SK-N-SH (cell line): ENCODE data around the gene PCAT6. TPM values are rescaled to one million over a fixed set of nuclear protein-coding genes. Genes with fewer than 3 reads are reported as not detected.

Experiments used
- CTCF ChIA-PET: fragments of 300-600, 350-600 bp; formaldehyde crosslinking; extraction: SDS; loops from one replicate; lab custom pipeline; 2021; lab: Yijun Ruan, JAX
- POLR2A ChIA-PET: fragments of 350-600 bp; sonication (Branson Sonifier 250); formaldehyde crosslinking; extraction: SDS; loops from one replicate; lab custom pipeline; 2020; ENCODE audit warnings: antibody characterized with exemption, inconsistent platforms; lab: Yijun Ruan, JAX
- DNase-seq: peaks from one replicate; pipeline ENCODE4 v3.0.0; 2012
- H2AFZ ChIP-seq: fragments of 200-600 bp; sonication (generic); 2 replicates; pipeline ENCODE4 v1.8.1; 2016; ENCODE audit warnings: antibody characterized with exemption, mild to moderate bottlenecking, low read depth
- H3F3A ChIP-seq: fragments of 200-600 bp; sonication (generic); replicated peaks from 2 replicates; pipeline ENCODE3; 2016; ENCODE audit warnings: antibody characterized with exemption, mild to moderate bottlenecking; ENCODE audit not compliant: insufficient read depth
- H3K27ac ChIP-seq, 2 experiments: fragments of 200-500 bp in 1 of 2; fragments of 200-600 bp in 1 of 2; sonication (Bioruptor generic) in 1 of 2; sonication (generic), shearing (Covaris generic) in 1 of 2; 2 replicates each; pipeline versions ENCODE4 v1.5.1 to v1.6.1; 2014 to 2016; ENCODE audit warnings: low read depth in 2 of 2, inconsistent platforms in 1 of 2, low read length in 1 of 2, mild to moderate bottlenecking in 1 of 2, mixed read lengths in 1 of 2
- H3K27me3 ChIP-seq: fragments of 200-600 bp; sonication (generic), shearing (Covaris generic); 2 replicates; pipeline ENCODE4 v1.6.1; 2016; ENCODE audit warnings: mixed run types; ENCODE audit not compliant: insufficient read depth
- H3K36me3 ChIP-seq, 2 experiments: fragments of 200-500 bp in 1 of 2; fragments of 200-600 bp in 1 of 2; sonication (Bioruptor generic) in 1 of 2; sonication (generic) in 1 of 2; replicated peaks in 1 of 2; 2 replicates each; pipeline versions ENCODE3 to v1.5.1; 2014 to 2016; ENCODE audit warnings: low read length in 1 of 2, mild to moderate bottlenecking in 1 of 2; ENCODE audit not compliant: insufficient read depth in 2 of 2, control insufficient read depth in 1 of 2
- H3K4me1 ChIP-seq, 2 experiments: fragments of 200-500 bp in 1 of 2; fragments of 200-600 bp in 1 of 2; sonication (Bioruptor generic) in 1 of 2; sonication (generic), shearing (Covaris generic) in 1 of 2; 2 replicates each; pipeline versions ENCODE4 v1.5.1 to v1.6.1; 2014 to 2016; ENCODE audit warnings: low read depth in 1 of 2, low read length in 1 of 2, mixed run types in 1 of 2; ENCODE audit not compliant: insufficient read depth in 2 of 2, control insufficient read depth in 1 of 2
- H3K4me2 ChIP-seq: fragments of 200-600 bp; sonication (generic), shearing (Covaris generic); 2 replicates; pipeline ENCODE4 v1.6.1; 2017; ENCODE audit warnings: mixed run types
- H3K4me3 ChIP-seq, 2 experiments: fragments of 200-500 bp in 1 of 2; fragments of 200-600 bp in 1 of 2; sonication (Bioruptor generic) in 1 of 2; sonication (generic), shearing (Covaris generic) in 1 of 2; 2 replicates each; pipeline versions ENCODE4 v1.5.1 to v1.8.1; 2014 to 2016; ENCODE audit warnings: low read depth in 2 of 2, inconsistent platforms in 1 of 2, low read length in 1 of 2, mild to moderate bottlenecking in 1 of 2, mixed read lengths in 1 of 2, moderate library complexity in 1 of 2
- H3K79me2 ChIP-seq: fragments of 200-600 bp; sonication (generic); 2 replicates; pipeline ENCODE4 v1.8.1; 2017; ENCODE audit warnings: mild to moderate bottlenecking; ENCODE audit not compliant: insufficient read depth
- H3K9ac ChIP-seq: fragments of 200-600 bp; sonication (generic); 2 replicates; pipeline ENCODE4 v1.6.1; 2017; ENCODE audit warnings: mixed run types
- H3K9me2 ChIP-seq: fragments of 200-600 bp; sonication (generic); 2 replicates; pipeline ENCODE4 v1.6.1; 2017; ENCODE audit warnings: mixed run types
- H3K9me3 ChIP-seq: fragments of 200-600 bp; sonication (generic); 2 replicates; pipeline ENCODE4 v1.6.1; 2017; ENCODE audit warnings: mixed run types, mild to moderate bottlenecking, moderate library complexity
- H4K20me1 ChIP-seq: fragments of 200-600 bp; sonication (generic); 2 replicates; pipeline ENCODE4 v1.6.1; 2017; ENCODE audit warnings: mild to moderate bottlenecking, mixed run types; ENCODE audit not compliant: insufficient read depth
- FOSL2 ChIP-seq: IDR thresholded peaks from 2 replicates; pipeline ENCODE4 v1.4.0; 2012; ENCODE audit warnings: low read depth, mild to moderate bottlenecking, moderate library complexity, borderline replicate concordance
- MXI1 ChIP-seq: IDR thresholded peaks from 2 replicates; pipeline ENCODE4 v1.6.1; 2012; ENCODE audit warnings: mild to moderate bottlenecking, low read depth, low read length, improper control_type of control experiment
- RXRA ChIP-seq: IDR thresholded peaks from 2 replicates; pipeline ENCODE4 v1.4.0; 2012; ENCODE audit warnings: low read depth, mild to moderate bottlenecking, borderline replicate concordance
- SIN3A ChIP-seq: IDR thresholded peaks from 2 replicates; pipeline ENCODE4 v1.6.1; 2012; ENCODE audit warnings: low read depth, mild to moderate bottlenecking, low read length, moderate library complexity, borderline replicate concordance
- YY1 ChIP-seq: IDR thresholded peaks from 2 replicates; pipeline ENCODE4 v1.4.0; 2012; ENCODE audit warnings: low read depth, mild to moderate bottlenecking
- WGBS: methylation state at CpG from one replicate; pipeline ENCODE4 v1.1.6; 2017; ENCODE audit warnings: low lambda C conversion rate; 5-methylcytosine and 5-hydroxymethylcytosine counted together
- polyA plus RNA-seq, 3 experiments: library from polyadenylated mRNA; depleted of rRNA; stranded (reverse); fragments of >200 nt; gene quantifications; 2 replicates each; pipeline ENCODE4 v1.2.3, GENCODE V29; 2012
- TF ChIP-seq, protein P1 (sequence below): fragments of 150-350 bp; IDR thresholded peaks from 2 replicates; pipeline ENCODE4 v1.6.1; 2017; ENCODE audit warnings: antibody characterized with exemption, low read length, low read depth, borderline replicate concordance

PCAT6 gene
- polyA plus RNA-seq, 1 of the 3 experiments (the other 2 are of a cell fraction) = 6.9 TPM

DNA sequence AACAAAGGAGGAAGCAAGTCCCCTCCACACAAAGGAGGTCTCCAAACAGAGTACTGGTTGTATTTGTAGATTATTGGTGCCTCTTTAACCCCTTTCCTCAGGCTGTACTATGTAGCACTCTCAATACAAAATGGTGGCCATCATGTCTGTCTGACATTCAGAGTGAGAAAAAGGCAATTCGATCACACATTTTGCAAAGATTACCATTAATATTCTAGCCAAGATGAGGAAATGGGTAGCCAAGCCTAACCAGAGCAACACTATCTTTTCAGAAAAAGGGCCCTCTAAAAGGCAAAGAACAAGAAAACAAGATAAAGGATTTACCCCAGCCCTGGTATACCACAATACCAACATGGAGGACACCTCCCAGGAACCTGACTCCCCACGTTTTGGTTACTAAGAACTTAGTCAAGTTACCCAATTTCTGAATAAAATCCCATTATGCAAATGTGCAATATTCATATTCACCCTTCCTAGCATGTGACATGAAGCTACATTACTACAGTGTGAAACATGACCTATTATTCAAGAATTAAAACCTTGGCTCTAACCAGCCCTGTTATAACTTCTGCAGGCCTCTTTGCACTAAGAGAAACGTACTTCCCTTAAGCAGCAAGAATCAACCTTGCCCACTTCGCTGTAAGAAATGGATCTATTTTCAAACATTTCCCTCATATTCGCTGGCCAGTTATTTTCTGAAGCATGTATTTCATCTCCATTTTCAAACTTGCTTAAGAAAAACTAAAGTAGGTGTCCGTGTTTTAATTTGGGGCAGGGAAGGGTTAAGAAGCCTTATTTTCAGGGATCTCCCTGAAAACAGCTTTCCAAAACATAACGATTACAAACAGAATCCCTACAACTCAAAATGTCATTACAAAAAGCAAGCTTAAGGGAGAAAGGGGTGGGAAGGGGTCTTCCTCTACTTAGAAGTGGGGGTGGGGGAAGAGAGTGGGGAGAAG is 4.6 kb upstream of the PCAT6 start:
- POLR2A ChIA-PET = no interaction called here
- peak overlapping the region; percentile 86 for H3K4me2 ChIP-seq
- peak overlapping the region; percentile 72 to 93 for H3K27ac ChIP-seq
- H3F3A ChIP-seq = peaks cover 12% of the 10 kb centered on the region
- no peaks in the 10 kb centered on the region for H3K9me2 ChIP-seq
- H3K36me3 ChIP-seq = no peaks in the 10 kb centered on the region
- H4K20me1 ChIP-seq = peaks cover 57% of the 10 kb centered on the region
- H3K4me1 ChIP-seq = peaks cover 19 to 27% of the 10 kb centered on the region in 2 experiments; a peak in 3 of 4 replicates
- peaks cover 70% of the 10 kb centered on the region for H3K79me2 ChIP-seq
- 28% methylated on average over 7 of the region's 7 CpGs for WGBS
- H2AFZ ChIP-seq = no peak overlapping the region
- TF ChIP-seq FOSL2 = no peak
- TF ChIP-seq YY1 = peak; percentile 65; the same call in 1 of the 2 replicates
- TF ChIP-seq, protein P1, sequence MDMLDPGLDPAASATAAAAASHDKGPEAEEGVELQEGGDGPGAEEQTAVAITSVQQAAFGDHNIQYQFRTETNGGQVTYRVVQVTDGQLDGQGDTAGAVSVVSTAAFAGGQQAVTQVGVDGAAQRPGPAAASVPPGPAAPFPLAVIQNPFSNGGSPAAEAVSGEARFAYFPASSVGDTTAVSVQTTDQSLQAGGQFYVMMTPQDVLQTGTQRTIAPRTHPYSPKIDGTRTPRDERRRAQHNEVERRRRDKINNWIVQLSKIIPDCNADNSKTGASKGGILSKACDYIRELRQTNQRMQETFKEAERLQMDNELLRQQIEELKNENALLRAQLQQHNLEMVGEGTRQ = no peak
- TF ChIP-seq MXI1 = 0 out of 2 replicates have a peak, but pooled peaks have one; percentile 10
- TF ChIP-seq, all 33 proteins: peak for 2
- Histone ChIP-seq H3K27me3 (no peaks in the 10 kb centered on the region), H3K9me3 (no peaks in the 10 kb centered on the region), H3K4me3 (peak overlapping the region; percentile 96 to 99), H3K9ac (peak overlapping the region; percentile 93)
- CTCF ChIA-PET = interaction anchor here (0.7 to 1.4 kb wide), 2 partner anchors 20 to 27 kb away, joined by 3 to 4 read pairs; no protein-coding TSS in a partner anchor
- no peak for DNase-seq

DNA sequence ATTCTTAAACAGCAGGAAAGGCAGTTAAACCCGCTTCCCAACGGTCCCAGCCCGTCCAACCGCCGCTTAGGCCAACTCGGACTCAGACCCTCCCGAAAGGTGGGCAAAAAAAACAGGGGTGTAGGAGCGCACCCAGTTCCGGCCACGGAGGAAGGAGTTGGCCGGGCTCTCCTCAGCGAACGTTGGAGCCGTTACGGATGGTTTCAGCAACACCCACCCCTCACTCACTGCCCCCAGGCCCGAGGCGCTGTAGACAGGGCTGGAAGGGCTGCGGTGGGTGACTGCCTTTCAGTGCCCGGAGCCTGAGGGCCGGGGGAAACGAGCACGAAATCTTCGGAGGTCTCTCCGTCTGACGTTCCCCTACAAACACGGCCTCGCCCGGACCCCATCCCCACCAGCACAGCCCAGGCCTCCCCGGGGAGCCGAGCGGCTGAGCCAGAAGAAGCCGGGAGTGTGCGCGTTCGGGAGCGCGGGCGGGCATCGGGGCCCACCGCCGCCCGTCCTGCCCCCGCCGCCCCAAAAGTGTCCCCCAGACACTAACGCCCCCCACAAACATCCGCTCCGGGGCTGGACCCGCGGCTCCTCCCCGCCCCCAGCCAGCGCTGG is 3.8 kb upstream of the PCAT6 start:
- Histone ChIP-seq H3K4me1 (peaks cover 22 to 33% of the 10 kb centered on the region in 2 experiments; a peak in 3 of 4 replicates), H3K27me3 (no peaks in the 10 kb centered on the region), H3K27ac (peak overlapping the region; percentile 72 to 93), H3K9ac (peak overlapping the region; percentile 93), H4K20me1 (peaks cover 50% of the 10 kb centered on the region), H3K9me3 (no peaks in the 10 kb centered on the region), H3F3A (peaks cover 12% of the 10 kb centered on the region), H3K9me2 (no peaks in the 10 kb centered on the region), H3K79me2 (peaks cover 63% of the 10 kb centered on the region), H3K4me2 (peak overlapping the region; percentile 86), H2AFZ (no peak overlapping the region), H3K4me3 (peak overlapping the region; percentile 96 to 99), H3K36me3 (no peaks in the 10 kb centered on the region)
- 1% methylated on average over 23 of the region's 51 CpGs for WGBS
- 0 out of 2 replicates have a peak, but pooled peaks have one; percentile 18 for TF ChIP-seq SIN3A
- TF ChIP-seq RXRA = no peak
- ChIA-PET POLR2A (no interaction called here), CTCF (interaction anchor here (0.7 kb wide), 1 partner anchor 28 kb away, joined by 3 read pairs; no protein-coding TSS in a partner anchor)
- DNase-seq = no peak
